ENCODE measurements around the gene SLC47A1.

GRCh38 chr17:19610311-19610710, 76.7 kb downstream of the SLC47A1 start:
- TF ChIP-seq POLR2A (IDR thresholded peaks at IDR 0.05; ENCODE audit: low read depth, low read length) (no peak), POLR2AphosphoS5 (IDR thresholded peaks at IDR 0.05; ENCODE audit: low read depth, low read length) (no peak), TAF1 (IDR thresholded peaks at IDR 0.05; ENCODE audit: low read depth, low read length) (no peak), SPI1 (IDR thresholded peaks at IDR 0.05; ENCODE audit: low read depth, low read length) (no peak)
